ENCODE measurements around the gene C4orf33.

The C4orf33 gene

DNA sequence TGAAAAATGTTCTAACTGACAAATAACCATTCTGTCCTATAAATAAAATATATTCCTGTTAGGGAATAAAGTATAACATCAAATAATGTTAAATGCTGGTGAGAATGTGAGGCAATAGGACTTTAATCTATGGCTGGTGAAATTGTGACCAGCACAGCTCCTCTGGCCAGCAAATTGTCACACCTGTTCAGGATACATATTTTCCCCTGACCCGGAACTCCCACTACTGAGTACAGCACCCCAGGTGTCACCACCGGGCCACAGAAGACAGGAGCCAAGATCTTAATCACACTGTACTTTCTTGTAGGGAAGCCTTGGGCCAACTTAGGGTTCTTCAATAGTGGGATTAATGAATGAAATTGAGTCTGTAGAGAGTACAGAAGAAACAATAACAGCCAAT is 33.2 kb downstream of the C4orf33 start:
- DNase-seq (ENCODE audit: low spot score), result no peak

DNA sequence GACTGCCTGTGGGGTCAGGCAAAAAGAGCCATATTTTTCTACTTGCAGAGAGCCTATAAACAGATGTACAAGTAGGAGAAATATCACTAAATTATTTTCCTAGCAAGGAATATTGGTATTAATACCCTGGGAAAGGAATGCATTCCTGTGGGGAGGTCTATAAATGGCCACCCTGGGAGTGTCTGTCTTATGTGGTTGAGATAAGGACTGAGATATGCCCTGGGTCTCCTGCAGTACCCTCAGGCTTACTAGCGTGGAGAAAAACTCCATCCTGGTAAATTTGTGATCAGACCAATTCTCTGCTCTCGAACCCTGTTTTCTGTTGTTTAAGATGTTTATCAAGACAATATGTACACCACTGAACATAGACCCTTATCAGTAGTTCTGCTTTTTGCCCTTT is 35.4 kb downstream of the C4orf33 start:
- DNase-seq (ENCODE audit: low spot score), result no peak

DNA sequence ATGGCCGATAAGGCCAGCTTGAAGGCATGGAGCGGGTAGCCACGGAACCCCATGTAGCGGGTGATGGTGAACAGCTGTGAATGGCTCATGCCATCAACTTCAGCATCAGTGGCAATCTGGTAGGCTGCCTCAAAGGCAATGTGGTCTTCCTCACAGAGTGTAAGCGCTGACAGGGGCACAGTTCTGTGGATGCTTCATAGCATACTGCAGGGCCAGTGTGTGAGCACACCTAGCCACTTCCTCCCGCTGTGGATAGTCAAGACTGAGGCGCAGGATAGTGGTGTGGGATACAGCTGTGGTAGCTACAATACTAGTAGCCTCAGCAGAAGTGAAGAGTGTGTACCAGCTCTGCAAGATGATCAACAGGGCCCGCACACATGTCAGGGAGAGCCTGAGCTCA is 40.5 kb downstream of the C4orf33 start:
- no peak for DNase-seq (ENCODE audit: low spot score)

DNA sequence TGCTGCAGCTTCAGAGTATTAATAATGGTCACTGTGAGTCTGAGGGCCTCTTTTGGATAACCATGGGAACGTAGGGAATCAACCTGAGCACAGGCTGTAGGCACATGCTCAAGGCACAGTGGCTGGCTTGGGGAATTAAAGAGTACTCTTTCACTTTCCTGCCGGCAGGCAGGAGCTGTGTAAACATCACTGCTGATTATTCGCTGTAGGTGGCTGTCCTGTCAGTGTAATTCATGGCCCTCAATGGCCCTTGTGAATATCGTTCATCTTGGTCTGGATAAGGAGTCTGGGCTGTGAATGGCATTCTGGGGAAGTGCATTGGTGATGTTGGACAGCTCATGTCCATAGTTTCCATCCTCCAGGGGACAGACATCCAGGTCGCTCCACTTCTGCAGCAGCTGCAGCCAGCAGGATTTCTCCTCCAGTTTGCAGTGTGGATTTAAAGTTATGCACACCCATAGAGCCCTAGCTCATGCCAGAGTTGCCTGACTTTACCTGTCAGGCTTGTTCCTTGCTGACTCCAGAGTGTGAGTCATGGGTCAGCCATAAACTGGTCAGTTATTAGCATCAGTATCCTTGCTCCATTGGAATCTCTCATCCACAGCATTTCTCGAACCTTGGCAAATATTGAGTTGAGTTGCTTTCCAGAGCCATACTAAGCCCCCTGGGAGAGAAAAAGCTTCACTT is 43.0 kb downstream of the C4orf33 start:
- no peak for DNase-seq (ENCODE audit: low spot score)

DNA sequence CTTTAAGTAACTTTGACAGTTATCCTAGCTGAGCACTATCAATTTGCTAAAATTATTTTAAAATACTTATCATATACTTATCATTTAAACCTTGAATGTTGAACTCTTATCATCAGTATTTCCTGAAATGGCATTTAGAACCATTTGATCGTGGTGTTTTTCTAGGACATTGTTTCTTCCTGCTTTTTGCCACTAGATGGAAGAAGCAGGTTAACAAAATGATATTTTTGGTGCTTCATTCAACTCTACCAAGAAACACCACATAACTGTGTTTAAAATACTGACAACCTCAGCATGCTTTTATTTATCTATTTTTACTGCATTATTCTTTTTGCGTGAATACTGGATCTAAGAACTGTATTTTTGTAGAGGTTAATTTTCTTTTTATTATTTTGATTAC is 44.6 kb downstream of the C4orf33 start:
- no peak for DNase-seq (ENCODE audit: low spot score)

DNA sequence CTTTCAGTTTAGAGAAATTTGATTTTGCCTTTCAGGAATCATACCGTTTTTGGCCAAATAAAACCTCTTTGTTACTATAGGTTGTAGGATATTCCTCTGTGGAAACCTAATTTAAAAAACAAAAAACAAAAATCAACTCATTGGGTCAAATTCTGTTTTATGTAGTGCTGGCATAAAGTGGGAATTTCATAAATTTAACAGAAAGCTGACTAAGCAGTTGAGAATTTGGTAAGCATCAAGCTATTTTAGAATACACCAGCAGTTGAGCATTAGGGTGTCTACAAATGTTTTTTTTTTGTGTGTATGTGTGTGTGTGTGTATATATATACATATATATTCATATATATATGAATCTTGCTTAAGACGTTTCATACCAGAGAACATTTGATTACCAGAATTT is 47.4 kb downstream of the C4orf33 start:
- DNase-seq (ENCODE audit: low spot score), result no peak

DNA sequence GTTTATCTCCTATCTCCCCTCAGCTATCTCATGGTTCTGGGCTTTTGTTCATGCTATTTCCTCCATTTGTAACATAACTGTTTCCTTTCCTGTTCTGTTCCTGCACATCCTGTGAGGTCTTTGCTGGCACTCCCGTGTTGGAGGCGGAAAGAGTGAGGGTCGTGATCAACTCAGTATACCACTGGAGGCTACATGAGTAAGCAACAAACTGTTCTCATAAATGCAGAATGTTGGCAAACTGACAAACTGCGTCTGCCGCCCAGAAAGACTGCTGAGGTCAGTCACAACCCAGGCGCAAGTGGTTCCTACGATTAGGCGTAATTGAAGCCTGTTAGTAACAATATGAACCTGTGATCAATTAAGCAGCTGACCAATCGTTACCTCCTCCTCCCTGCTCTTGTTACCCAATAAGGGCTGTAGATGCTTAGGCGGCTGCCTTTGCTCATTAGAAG is 48.8 kb downstream of the C4orf33 start:
- no peak for DNase-seq (ENCODE audit: low spot score)

DNA sequence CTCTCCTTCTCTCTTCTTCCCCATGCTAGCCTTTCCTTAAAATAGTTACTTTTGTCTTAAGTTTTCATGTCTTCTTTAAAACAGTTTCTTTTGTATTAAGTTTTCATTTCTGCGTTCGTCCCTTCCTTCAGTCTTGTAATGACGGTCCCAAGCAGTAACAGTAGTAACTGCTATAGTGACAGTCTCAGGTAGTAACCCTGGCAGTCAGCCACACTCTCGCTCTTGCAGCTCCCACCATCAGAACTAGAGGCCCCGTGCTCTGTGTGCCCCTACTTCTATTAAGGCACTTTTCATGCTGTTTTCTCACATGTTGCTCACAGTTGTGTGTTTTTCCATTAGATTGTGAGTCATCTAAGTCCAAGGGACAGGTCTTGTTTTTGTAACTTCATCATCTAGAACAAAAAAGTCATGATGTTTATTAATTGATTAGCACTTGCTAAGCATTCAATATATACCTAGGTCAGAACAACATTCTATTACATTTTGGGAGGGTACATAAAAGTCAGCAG is 49.3 kb downstream of the C4orf33 start:
- no peak for DNase-seq (ENCODE audit: low spot score)

DNA sequence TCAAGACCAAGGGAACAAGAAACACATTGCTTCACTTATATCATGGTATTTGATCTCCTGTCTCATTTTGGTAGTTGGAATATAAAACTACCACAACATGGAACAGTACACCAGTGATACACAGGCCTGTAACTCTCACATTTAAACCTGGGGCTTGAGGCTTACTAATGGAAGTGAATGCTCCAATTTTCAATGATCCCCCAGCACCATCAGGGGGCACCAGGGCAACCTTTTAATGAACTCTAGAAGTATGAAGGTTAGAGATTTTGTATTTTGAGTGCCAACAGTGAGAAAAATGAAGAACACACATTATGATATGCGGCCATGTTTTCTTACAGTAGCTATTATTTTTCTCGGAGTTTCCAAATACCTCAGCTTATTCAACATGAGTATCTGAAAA is 50.7 kb downstream of the C4orf33 start:
- DNase-seq (ENCODE audit: low spot score), result no peak

DNA sequence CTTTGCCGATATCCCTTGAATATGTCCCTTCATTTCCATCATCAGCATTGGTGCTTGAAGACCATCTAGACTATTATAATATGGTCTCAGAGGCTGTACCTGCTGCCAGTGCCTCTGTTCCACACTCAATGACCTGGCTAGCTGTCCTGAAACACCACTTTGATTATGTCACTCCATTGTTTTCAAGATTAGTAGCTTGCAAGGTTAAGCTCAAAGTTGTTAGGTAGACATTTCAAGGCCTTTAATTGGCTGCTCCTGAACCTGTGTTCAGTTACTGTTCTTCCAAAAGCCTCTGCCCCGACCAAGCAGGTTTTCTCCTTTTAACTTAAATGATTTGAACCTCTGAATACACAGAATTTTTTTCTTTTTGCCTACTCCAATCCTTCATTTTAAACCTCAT is 52.9 kb downstream of the C4orf33 start:
- DNase-seq (ENCODE audit: low spot score), result no peak

DNA sequence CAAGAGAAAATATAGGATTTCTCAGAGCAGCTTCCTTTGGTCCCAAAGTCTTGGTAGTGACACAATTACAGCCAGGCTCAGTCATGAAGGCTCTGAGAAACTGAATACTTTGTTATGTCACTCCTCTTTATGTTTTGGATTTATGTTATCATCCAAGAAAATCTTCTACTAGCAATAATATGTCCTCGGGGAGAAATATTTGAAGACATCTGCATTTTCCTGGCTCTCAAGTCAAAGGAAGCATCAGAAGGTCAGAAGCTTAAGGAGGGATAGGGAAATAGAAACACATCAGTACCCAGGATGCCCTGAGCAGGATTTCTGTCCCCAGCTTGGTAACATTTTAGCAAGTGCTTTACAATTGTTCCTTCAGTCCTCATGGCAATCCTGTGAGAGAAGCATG is 54.0 kb downstream of the C4orf33 start:
- no peak for DNase-seq (ENCODE audit: low spot score)

DNA sequence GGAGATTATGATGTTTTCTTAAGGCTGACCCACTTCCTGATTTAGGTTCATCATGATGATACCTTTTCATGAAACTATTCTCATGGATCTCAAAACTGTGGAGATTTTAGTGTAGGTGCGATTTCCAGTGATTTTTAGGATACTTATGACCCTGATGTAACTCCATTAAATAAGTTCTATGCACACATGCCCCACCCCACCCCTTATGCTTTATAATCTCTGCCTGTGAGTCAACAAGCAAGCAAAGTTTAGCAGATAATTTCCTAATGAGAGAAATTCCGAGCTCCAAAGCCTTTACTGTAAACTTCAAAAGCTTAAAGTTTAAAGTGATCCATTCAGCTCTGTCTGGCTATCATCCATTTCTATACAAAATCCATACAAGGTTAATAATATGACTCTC is 56.4 kb downstream of the C4orf33 start:
- no peak for DNase-seq (ENCODE audit: low spot score)

DNA sequence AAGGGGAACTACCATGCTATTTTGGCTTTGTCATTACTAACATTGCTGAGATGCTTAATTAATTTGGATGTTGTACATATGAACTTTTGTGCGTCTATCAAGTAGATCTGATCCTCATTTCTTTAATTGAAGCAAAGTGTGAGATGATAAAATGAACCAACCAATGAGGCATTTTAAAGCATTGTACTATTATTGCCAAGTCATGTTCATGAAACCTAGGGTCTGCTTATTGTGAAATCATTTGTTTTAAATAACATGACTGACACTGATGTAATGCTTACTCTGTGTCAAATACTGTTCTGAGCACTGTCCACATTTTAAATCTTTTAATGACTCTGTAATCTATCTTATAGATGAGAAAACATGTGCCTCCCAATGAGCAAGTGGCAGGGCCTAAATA is 57.7 kb downstream of the C4orf33 start:
- DNase-seq (ENCODE audit: low spot score), result no peak

DNA sequence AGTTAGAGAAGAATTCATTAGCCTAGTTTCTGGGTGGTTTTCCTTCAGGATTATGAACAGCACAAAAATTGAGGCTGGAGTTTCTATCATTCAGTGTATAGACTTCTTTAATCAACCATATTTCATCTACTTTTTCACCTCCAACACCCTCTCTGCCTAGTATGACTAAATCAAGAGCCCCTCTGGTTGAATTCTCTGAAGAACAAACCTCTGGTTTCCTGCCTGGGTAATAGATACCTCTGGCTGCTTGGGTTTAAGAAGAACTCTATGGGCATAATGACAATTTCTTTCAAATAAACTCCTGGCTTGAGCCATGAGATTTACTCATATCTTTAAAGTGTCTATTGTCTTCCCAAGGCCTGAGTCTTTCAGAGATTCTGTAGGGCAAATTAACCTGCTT is 66.5 kb downstream of the C4orf33 start:
- no peak for DNase-seq (ENCODE audit: low spot score)

DNA sequence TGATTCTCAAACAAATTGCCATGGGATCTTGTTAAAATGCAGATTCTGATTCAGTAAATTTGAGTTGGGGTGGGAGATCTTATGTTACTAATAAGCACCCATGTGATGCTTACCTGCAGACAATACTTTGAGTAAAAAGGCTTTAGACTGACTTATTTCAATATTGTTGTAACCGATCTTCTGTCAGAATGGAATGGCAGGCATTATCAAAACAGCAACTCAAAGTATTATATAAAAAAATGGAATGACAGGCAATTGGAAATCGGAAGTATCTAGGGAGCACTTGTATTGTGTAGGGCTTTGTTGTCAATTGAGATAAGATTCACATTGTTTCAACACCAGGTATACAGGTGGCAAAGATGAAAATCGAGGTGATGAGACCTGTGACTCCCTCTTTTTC is 67.5 kb downstream of the C4orf33 start:
- no peak for DNase-seq (ENCODE audit: low spot score)

DNA sequence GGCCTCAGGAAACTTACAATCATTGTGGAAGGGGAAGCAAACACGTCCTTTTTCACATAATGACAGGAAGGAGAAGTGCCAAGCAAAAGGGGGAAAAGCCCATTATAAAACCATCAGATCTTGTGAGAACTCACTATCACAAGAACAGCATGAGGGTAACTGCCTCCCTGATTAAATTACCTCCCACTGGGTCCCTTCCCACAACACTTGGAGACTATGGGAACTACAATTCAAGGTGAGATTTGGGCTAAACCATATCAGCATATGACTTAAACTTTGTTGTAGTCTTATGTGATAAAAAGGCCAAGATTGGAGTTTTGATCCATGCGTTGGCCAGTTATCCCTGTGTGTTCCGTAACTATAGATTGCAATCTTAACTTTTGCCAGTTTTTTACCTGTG is 68.3 kb downstream of the C4orf33 start:
- no peak for DNase-seq (ENCODE audit: low spot score)
